GM21515 (cell line): Measurements from ENCODE around the gene EIF6.
"Not testable (repeated sequence)": the region's sequence is repeated elsewhere in the genome, so short reads cannot be mapped to it uniquely, and the experiment has no call there.

Experiments used
- ATAC-seq: cut with Tn5 transposase; IDR thresholded peaks from one replicate; pipeline ENCODE4 v1.9.1; 2021; ENCODE audit not compliant: unreplicated experiment

EIF6 gene

GRCh38 chr20:35262731-35263531, 21.6 kb downstream of the EIF6 start:
- not testable (repeated sequence) for ATAC-seq

GRCh38 chr20:35262321-35262720, 22.3 kb downstream of the EIF6 start:
- not testable (repeated sequence) for ATAC-seq

DNA sequence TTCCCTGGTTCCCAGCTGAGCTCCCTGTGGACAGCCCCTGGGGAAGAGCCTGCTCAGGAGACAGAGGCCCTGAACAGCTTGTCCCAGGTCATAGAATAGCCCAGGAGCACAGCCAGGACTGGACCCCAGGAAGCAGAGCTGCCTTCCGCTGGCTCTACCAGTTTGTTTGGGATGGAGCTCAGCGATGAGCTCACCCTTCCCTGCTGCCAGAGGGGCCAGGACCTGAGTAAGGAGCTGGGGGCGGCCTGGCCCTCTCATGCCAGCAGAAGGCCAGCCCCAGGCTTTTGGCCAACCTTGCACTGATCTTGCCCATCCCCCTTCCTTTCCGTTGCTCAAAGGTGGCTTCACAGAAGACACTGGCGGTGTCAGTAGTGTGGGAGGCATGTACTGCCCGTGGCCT, 24.1 kb downstream of the EIF6 start:
- no peak for ATAC-seq

- no peak for ATAC-seq
These were observed 27.2 kb downstream of the EIF6 start for GRCh38 chr20:35257175-35257909.

- no peak for ATAC-seq
These were observed 30.0 kb downstream of the EIF6 start for GRCh38 chr20:35254448-35254999.

DNA sequence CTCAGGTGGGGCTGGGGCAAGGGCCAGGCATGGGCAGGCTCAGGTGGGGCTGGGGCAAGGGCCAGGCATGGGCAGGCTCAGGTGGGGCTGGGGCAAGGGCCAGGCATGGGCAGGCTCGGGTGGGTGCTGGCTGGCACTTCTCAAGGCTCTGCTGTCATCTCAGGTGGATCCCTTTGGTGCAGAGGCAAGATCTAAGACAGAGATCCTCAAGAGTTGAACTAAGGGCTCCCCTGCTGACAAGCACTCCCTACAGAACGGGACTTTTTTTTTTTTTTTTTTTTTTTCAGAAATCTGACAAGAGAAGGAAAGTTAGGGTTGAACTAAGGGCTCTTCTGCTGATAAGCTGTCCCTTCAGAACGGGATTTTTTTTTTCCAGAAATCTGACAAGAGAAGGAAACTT, 31.6 kb downstream of the EIF6 start:
- no peak for ATAC-seq

GRCh38 chr20:35252598-35252997, 32.0 kb downstream of the EIF6 start:
- ATAC-seq: not testable (repeated sequence)

- peak; percentile 61 for ATAC-seq
These were observed 32.5 kb downstream of the EIF6 start for GRCh38 chr20:35252037-35252461.

- no peak for ATAC-seq
These were observed 33.0 kb downstream of the EIF6 start for GRCh38 chr20:35251613-35251940.

GRCh38 chr20:35248641-35249475, 35.7 kb downstream of the EIF6 start:
- ATAC-seq: no peak

- ATAC-seq: no peak
These were observed 37.8 kb downstream of the EIF6 start for GRCh38 chr20:35246723-35247122.

DNA sequence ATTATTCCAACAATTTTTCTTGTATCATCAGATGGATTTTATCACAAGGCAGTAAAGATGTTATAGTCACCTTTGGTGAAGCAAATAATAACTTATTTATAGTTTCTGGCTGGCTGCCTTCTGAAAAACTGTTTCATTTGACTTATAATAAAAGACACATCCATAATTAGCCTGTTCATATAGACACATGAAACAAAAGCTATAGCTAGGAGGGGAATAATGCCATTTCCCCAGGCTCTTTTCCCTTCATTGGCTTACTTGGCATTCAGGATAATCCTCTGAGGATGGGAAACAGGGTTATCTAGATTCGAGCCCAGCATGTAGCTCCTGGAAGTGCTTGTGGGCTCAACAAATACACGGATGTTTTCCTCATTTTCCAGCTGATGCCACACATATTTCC, 40.6 kb downstream of the EIF6 start:
- ATAC-seq: no peak

GRCh38 chr20:35243317-35243716, 41.3 kb downstream of the EIF6 start:
- ATAC-seq: no peak

- no peak for ATAC-seq
These were observed 43.7 kb downstream of the EIF6 start for GRCh38 chr20:35240811-35241293.

DNA sequence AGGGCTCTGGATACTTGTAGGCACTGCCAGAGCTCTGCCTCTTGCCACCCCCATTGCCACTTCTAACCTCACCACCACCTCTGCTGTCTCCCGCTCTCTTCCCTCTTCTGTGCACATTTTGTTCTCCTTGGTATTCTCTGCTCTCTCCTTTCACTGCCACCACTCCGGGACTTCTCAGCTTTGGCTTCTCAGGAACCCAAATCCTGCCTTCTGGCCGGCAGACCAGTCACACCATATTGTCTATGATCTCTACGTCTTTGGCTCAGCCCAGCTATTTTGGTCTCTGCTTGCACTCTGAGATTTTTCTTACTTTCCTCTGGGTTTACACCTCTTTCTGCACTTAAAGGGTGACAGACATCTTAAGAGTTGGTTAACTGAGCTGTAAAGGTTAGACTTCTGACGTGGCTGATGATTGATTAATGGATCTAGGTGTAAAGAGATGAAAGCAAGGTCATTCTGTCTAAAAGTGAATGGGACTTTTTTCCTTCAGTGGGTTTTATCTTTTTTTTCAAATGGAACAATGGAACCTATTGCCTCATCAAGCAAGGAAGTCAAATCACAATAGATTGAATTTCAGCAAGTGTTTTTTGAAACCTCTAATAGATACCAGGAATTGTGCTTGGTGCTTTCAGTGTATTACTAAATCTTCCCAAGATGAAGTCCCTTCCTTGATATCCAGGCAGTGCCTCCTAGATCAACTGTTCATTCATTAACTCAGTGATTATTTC, 44.3 kb downstream of the EIF6 start:
- ATAC-seq: no peak

DNA sequence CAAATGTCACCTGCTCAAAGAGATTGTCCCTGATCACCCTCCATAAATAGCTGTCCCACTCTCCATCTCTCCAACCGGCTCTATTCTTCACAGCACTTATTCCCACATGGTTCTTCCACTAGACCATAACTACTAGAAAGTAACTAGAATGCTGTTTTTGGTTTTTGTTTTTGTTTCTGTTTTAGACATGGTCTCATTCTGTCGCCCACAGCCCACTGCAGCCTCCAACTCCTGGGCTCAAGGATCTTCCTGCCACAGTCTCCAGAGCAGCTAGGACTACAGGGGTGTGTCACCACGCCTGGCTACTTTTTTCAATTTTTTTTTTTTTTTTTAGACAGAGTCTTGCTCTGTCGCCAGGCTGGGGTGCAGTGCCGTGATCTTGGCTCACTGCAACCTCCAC, 45.8 kb downstream of the EIF6 start:
- ATAC-seq: no peak

DNA sequence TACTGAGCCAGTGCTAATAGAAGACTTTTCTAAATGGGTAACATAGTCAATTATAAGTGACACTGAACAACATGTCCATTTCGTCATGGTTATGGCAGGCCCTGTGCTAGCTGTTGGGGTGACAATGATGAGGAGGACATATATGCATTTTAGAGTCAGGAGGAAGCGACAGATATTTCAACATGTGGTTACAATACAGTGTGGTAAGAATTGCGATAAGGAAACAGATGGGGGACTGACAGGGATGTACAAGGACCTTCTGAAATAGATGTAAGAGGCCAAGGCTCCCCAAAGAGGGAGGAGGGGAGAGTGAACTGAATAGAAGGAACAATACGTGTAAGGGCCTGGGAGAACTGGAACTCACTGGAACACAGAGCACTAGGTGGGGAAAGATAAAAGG, 46.4 kb downstream of the EIF6 start:
- ATAC-seq: no peak

- ATAC-seq: no peak
These were observed 47.1 kb downstream of the EIF6 start for GRCh38 chr20:35237486-35237885.

DNA sequence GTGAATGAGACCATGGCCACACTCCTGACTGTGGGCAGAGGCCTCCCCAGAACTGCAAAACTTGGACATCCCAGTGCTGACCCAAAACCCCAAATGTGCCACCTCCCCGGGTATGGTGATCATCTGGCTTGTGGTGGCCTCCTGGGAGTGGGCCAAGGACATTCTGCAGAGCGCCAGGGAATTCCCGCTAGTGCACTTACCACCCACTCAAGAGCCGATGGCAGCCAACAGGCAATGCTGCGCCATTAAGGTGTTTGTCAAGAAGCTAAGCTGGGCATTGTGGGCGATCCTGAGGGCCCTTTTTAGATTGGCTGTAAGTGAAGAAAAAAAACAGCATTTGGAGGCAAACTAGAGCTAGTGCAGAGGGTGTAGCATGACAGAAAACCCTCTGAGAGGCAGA, 48.7 kb downstream of the EIF6 start:
- ATAC-seq: no peak

DNA sequence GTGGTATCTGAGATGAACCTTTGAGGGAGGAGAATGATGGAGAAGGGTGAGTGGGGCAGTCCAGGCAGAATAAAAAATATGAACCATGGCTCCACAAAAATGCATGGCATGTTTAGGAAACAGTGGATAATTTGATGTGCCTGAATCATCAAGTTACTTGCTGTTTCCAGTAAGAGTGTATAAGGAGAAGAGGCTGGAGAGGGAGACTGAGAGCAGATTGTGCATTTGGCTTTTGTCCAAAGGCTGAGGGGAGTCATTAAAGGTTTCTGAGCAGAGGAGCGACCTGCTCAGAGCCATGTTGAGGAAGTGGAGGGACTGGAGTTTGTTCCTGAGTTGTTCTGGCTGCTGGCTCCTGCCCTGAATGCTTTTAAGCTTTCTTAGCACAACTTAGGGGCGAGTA, 52.0 kb downstream of the EIF6 start:
- ATAC-seq: no peak
